Raji (cell line): ENCODE data around the gene MON1A.

Source experiments
- POLR2A ChIP-seq: IDR thresholded peaks from 2 replicates; pipeline ENCODE4 v1.6.1; 2011; ENCODE audit warnings: low read depth, low read length, control low read depth; ENCODE audit not compliant: insufficient read depth

MON1A gene

DNA sequence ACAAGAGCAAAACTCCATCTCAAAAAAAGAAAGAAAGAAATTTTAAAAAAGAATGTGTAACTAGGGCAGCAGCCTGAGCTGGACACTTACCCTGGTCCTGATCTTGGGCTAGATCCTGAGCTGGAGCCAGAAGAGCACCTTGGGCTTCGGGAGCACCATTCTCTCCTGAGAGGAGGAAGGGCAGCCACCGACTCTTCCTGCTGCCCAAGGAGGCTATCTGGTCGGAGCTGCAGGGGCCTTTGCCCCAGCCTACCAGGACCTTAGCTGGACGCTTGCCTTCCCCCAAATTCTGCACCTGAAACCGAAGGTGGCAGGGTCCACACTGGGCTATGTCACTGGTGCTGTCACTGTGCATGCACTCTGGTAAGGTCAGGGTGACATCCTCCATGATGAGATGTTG lies 53.0 kb downstream of the MON1A start:
- no peak for TF ChIP-seq POLR2A

DNA sequence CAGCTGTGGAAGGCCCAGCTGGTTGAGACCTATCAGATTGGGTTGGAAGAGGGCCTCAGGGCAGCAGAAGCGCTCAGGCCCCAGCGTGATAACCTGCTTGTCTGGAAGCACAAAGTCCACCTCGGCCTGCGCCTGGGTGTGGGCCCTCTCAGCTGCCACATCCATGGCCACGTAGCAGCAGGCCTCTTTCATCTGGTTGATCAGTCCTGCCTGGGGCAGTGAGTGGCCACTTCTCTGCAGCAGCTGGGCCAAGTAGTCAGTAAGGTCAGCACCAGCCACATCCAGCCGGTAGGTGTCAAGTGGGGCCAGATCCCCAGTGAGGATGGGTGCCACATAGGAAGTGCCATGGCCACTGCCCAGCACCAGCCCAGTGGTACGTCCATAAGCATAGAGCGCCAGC lies 56.0 kb downstream of the MON1A start:
- TF ChIP-seq POLR2A, result no peak

DNA sequence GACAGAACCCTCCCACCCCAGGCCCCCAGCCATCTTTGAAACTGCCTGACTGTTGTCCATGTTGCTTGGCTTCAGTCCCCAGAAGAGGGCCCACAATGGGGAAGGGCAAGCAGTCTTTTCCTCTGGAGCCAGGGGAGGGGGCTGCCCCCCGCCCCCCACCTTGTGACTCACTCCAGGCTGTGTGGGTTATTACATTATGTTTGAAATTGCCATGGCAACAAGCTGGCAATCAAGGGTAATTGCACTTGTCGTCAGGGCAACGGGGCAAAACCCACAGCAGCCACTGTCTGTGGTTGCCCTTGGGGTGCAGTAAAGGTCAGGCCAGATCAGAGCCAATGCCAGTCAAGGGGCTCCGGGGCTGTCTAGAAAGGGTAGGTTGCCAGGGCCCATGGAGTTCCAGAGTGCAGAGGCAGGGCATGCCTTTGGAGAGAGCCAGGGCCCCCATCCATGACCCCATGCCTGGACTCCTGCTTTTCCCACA lies 56.8 kb downstream of the MON1A start:
- TF ChIP-seq POLR2A, result no peak

DNA sequence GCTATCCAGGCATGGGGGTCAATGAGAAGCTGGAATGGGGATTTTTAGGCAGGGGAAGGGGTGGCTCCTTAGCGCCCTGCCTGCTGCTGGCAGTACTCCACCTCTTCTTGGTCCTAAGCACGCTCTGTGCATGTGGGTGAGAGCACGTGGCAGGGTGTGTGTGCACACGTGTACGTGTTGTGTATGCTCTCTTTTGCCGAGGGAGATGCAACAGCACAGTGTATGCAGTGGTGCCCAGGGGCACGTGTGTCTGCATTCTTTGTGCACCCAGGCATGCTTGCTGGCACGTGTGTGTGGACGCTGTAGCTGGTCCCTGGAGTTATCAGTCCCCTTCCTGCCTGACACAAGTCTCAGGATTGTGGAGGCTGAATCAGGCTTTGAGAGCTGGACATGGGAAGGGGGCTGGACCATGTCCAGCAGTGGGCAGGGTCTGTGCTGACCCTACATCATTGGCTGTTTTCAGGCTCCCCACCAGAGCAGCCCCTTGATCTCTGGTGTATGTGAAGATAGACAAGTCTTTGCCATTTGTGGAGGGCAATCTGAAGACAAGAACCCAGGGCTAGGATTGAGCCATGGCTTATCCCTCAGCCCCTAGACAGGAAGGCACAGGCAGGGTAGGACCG lies 58.0 kb downstream of the MON1A start:
- no peak for TF ChIP-seq POLR2A

DNA sequence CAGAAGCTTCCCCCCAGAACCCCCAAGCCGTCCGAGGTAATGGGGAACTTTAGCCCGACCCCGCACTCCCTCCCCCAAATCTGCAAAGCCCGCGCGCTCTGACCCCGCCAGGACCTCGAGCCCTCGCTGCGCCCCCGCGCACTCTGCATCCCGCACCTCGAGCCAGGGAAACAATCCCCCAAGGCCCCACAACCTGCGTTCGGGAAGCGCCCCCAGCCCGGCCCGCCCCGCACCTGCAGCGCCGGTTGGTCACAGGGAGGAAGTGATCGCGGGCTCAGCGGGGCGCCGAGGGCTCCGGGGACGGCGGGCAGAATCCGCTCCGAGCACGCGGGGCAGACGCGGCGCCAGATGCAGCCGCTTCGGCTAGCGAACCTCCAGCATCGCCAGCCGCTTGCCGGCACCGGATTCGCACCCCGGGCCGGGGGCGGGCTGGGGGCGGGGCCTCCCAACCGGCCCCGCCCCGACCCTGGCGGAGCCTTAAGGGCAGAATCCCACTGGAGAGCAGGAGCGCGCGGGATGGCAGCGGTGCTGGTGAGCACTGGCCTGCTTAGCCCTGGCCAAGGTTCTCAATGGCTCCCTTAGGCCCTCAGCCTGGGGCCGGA lies 60.0 kb downstream of the MON1A start, which contains the start of gene CAMKV:
TSS of gene CAMKV (minus strand) at position 382 of the 602 bp plus-strand sequence. CDS start 7,518 bp downstream, outside the sequence.
- TF ChIP-seq POLR2A, result no peak

DNA sequence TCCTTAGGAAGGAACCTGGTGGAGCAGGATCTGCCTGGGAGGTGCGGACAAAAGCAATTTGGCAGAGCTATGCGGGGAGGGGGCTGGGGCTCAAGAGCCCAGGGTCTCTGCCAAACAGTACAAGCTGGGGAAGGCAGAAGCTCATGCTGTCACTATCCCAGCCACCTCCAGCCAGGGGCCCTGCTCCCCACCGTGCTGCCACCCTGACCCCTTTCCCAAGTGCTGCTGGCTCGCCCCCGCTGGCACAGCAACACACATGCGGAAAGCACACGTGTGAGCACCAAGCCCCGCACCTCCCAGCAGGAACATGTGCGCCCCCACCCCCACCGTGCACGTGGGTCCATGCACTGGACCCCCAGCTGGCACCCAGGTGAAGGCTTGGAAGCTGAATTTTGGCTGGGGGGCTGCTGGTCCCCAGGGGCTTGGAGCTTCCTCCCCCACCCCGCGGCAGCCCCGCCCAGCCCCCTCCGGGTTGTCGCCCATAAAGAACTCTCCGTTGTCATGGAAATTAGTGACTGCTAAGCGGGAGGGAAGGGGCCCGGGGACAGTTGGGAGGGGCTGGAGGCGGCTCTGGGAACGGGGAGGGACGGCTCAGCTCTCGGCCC lies 60.6 kb downstream of the MON1A start:
- TF ChIP-seq POLR2A, result no peak

DNA sequence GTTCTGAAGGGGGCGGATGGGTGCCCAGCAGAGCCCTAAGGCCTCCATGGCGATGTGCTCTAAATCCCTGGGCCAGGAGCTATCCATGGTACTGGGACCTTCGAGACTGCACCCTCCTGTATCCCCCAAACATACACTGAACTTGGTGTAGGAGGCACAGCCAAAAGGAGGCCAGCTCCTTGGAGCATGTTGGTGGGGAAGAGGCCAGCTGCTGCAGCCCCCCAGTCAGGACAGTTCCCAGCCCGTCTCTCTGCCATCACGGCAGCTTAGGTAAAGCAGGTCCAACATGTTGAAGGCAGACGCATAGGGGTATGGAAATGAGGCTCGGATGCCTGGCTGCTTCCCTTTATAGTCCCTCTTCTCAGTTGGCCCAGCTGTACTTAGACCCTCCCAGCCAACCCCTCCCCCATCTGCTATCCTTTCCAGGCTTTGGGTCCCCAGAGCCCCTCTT lies 61.7 kb downstream of the MON1A start:
- TF ChIP-seq POLR2A, result no peak

DNA sequence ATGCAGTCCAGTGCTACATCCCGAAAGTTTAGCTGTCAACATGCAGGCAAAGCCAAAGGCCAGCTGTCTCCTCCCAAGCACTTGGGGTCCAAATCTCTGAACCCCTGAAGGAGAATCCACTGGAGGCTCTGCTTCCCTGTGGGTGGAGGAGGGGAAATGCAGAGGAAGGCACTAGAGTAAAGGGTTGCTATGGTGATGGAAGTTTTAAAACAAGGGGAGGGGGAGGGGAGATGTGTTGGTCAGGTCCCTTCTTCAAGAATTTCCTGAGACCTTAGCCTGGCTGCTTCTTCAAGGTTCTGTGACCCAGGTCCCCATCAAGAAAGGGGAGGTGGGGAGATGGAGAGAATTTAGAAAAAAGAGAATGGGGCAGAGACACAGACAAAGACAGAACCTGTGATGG lies 62.2 kb downstream of the MON1A start:
- no peak for TF ChIP-seq POLR2A

DNA sequence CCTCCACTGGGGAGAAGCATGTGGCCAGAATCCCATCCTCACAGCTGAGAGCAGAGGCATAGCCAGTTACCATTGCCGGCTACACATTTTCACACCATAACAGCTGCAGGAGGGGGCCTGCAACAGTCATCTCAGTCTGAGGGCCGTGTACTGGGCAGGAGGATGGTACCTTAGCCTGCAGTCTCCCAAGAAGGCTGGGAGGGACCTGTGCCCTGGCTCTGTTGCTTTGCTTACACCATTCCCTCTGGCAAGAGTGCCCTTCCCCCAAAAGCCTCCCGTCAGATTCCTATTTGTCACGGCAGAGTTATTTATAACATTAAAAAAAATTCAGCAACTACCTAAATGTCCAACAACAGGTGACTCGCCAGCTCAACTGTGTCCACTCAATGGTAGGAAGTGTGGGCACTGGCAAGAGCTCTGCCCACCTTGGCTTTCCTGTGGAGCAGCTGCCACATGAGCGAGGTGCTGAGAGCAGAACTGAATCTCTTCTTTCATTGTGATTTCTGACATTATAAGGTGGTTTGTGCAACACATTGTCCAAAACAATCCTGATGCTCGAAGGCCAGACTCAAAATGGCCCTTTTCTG lies 64.3 kb downstream of the MON1A start:
- TF ChIP-seq POLR2A, result no peak

DNA sequence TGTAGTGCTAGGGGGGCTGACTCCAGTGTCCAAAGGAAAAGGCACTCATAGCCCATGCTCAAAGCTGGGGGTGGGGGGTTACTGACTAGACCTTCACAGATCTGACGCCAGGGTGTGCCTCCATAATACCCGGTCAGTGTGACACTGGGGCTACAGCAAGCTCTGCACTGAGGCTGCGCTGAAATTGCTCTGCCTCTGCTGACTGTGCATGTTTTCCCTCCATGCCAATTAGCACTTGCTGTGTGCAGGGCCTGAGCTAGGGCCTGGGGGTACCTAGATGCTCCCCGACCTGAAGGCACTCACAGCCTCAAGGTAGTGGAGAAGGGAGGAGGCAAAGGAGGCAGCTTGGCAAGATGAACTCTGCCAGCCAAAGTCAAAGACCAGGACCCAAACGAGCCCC lies 65.1 kb downstream of the MON1A start:
- no peak for TF ChIP-seq POLR2A

DNA sequence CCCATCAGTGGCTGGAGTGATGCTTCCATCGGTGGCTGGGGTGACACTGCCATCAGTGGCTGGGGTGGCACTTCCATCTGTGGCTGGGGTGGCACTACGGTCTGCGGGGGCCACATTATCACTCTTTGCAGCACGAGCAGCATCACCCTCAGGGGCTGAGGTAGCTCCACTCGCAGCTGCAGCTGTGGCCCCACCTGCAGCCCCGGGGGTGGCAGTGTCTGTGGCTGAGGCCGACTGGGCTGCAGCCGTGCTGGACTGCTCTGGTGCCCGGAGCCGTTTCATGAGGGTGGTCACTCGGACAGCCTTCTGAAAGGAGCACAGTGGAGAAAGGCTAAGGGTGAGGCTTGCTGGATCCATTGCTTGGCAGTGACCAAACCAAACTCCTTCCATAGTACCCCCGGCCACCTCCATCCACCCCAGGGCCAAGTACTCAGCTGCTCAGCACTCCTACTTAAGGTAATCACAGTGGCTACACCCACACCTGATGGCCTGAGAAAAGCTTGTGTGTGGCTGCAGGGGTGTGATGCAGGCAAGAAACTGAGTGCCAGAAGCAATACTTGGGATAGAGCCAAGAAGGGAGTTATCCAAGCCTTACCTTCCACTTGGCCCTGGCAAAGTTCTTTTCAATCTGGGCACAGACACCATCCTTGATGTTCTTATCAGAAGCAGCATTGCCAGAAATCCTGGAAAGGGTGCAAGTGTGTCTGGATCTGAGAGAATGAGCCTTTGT lies 69.9 kb downstream of the MON1A start:
- no peak for TF ChIP-seq POLR2A
